Amniotic stem cell (primary cell): Measurements from ENCODE around the gene ZNF200.

ENCODE experiments used
- DNase-seq: peaks from one replicate; lab custom pipeline; 2025; lab: John Stamatoyannopoulos, UW

Gene ZNF200

DNA sequence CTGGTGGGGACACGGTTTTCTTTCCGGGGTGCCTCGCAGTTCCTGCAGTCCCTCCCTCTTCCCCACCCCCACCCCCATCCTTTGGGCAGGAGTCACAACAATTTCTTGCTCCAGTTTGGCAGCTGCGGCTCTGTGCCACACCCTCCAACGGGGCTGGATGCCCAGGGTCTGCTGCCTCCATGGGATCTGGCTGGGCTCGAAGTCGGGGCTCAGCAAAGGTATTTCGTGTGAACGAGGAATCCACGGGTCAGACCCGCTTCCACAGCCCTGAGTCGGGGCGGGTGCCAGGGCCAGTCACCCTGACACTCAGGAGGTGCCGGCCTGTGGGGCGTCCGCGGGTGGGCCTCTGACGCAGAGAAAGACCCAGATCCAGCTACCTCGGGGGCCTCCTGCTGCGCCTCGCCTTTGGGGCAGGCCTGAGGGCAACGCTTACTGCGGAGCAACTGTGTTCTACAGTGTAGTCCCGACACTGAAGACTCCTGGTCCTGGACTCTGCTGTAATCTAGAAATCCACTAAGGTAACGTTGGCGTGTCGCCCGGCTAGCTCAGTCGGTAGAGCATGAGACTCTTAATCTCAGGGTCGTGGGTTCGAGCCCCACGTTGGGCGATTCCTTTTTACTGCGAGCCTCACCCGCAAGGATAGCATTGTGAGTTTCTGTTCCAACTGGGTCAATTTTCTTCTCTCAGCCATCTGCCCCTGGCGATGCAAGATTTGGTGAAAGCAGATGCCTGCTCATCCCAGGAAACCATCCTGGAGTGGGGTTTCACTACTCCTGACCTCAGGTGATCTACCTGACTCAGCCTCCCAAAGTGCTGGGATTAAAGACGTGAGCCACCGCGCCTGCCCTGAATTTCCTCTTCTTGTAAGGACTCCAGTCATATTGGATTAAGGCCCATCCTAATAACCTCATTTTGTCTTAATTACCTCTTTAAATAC, 59.5 kb downstream of the ZNF200 start:
- DNase-seq, result no peak

DNA sequence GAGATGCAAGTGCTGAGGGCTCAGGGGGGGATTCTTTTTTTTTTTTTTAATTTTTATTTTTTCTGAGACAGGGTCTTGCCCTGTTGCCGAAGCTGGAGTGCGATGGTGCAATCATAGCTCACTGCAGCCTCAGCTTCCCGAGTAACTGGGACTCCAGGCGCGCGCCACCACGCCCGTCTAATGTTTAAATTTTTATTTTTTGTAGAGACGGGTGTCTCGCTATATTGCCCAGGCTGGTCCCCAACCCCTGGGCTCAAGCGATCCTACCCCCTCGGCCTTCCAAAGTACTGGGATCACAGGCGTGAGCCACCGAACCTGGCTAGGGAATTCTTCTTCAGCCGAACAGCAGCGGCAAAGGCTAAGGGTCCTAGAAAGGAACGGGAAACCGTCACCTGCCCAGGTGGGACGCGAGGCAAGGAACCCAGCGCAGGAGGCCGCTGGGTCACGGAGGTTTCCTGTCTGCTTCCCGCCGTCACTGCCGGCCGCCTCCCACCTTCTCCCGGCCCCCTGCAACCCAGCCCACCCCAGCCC, 60.3 kb downstream of the ZNF200 start:
- DNase-seq, result no peak

DNA sequence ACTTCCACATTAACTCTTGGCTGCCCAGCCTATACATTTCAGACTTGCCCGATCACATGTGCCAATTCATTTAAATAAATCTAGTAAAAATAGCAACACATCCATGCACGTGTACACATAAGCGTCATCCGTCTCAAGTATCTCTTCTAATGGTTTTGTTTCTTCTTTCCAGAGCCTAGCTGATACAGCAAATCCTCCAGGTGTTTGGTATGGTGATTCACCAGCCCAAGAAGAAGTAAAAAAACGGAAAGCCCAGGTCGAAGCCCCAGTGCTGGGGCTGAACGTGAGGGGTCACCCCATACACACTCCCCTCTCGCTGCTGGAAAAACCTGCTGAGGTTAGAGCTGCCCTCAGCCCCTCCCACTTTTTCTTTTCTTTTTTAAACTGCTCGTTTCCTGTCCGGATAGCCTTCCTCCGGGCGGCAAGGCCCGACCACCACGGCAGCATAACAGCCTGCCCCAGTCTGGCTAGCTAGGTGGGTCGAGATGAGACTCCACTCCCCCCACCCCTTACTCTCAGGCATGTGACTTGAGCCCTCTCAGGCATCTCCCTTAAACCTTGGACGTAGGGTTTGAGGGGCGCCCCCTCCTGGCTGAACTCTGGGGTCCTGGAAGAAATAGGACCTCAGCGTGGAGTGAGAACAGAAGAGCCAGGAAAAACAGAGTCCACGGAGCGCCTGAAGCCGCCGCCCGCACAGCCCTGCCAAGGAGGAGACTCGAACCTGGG, 60.9 kb downstream of the ZNF200 start:
- no peak for DNase-seq
